ENCODE results near the gene IFFO2.

Gene IFFO2

GRCh38 chr1:18854331-18855025, 102.0 kb downstream of the IFFO2 start:
- Histone ChIP-seq H3K27me3 (ENCODE audit: insufficient read depth, low read length) (no peaks in the 10 kb centered on the region; the same call in 1 of the 2 replicates), H3K9me2 (ENCODE audit: low read depth, low read length) (no peaks in the 10 kb centered on the region), H4K20me1 (ENCODE audit: insufficient read depth, low read length) (no peaks in the 10 kb centered on the region), H3K4me1 (ENCODE audit: insufficient read depth, low read length, severe bottlenecking) (no peaks in the 10 kb centered on the region), H3F3A (ENCODE audit: insufficient read depth, low read length) (no peaks in the 10 kb centered on the region), H2AFZ (ENCODE audit: low read length) (no peak overlapping the region), H3K9me3 (ENCODE audit: low read length) (no peaks in the 10 kb centered on the region), H3K79me2 (ENCODE audit: insufficient read depth, low read length) (no peaks in the 10 kb centered on the region), H3K4me2 (ENCODE audit: low read length) (no peak overlapping the region), H3K9ac (ENCODE audit: low read length) (no peak overlapping the region), H3K36me3 (ENCODE audit: insufficient read depth, low read length) (no peaks in the 10 kb centered on the region), H3K4me3 (ENCODE audit: low read depth, low read length, poor library complexity, severe bottlenecking) (no peak overlapping the region), H3K27ac (ENCODE audit: low read depth, low read length, poor library complexity, severe bottlenecking) (no peak overlapping the region)
- TF ChIP-seq EZH2 (IDR thresholded peaks at IDR 0.05; ENCODE audit: borderline replicate concordance, low read length), result no peak
- TF ChIP-seq CTCF (IDR thresholded peaks at IDR 0.05; ENCODE audit: low read length), result no peak

Data from OCI-LY1 (cell line).